GM10847 (cell line): ENCODE data around the gene MBNL1.

Experiments used
- POLR2A ChIP-seq: IDR thresholded peaks from 2 replicates; pipeline ENCODE4 v1.6.1; 2011; ENCODE audit not compliant: insufficient read length; ENCODE audit errors: extremely low read depth

Gene MBNL1

DNA sequence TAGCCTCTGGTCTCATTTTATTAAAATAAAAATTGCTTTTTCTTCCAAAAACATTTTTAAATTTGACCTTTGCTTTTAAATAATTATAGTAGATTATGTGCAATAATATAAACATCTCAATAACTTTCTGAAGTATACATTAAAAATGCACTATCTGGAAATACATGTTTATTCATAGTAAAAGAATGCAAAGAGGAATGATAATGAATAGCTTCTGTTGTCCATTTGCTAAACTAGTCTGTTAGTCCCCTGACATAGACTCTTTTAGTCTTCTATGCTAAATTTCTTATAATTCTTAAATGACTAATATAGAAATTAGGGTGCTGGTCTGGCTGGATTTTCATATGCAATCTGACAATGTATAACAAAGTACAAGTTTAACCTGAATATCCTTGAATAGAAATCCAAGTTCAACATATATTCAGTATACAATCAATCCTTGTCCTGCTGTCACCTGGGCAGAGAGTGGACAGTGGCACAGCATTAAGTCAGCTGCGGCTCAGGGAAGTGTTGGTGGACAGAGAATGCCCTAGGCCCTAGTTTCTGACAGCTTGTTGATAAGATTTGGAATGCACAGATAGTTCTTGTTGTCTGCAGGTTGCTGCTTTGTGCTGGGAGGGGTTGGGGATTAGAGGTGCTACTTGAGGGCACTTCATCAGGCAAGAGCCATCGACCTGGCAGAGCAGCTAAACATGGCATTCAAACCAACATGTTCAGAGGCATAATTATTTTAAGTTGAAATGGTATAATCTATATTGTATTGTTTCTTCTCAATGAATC is 161.7 kb downstream of the MBNL1 start:
- no peak for TF ChIP-seq POLR2A

DNA sequence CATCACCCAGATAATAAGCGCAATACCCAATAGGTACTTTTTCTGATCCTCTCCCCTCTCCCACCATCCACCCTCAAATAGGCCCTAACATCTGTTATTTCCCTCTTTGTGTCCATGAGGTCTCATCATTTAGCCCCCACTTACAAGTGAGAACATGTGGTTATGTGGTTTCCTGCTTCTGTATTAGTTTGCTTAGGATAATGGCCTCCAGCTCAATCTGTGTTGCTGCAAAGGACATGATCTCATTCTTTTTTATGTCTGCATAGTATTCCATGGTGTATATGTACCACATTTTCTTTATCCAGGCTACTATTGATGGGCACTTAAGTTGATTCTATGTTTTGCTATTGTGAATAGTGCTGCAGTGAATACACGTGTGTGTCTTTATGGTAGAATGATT is 165.4 kb downstream of the MBNL1 start:
- no peak for TF ChIP-seq POLR2A

DNA sequence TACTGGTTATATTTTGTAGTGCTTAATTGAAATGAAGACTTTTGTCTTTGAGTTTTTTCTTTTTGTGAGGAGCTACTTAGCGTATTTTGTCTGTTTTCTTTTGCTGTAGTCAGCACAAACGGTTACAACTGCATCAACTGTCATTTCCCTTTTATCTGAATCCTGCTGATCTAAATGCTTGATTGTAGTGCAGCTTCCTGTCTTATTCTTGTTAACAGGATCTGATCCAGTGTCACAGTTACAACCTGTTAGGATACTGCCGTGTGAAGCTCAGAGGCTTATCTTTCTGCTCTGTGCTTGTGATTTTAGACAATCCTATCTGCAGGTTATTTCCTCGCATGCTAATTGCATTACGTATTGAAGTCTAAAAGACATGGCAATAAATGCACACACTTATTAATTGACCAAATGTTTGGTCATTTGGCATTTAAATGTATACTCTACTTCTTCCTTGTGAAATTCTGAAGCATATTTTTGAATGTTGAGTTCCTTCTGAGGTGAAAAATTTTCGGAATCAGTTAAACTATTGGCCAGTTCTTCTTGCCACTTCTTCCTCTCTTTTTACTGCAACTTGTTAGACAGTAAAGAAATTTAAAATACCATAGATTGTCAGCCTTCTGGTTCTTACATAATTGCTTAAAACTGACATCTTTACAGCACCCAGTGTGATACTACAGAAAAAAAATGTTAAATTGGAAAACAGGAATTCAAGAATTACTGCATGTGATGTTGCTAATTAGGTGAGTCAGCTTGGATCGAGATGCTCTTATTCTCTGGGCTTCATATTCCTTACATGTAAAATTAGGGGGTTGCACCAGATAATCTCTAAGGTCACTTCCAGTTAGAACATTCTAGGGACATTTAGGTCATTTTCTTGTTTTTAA is 168.2 kb downstream of the MBNL1 start:
- TF ChIP-seq POLR2A: no peak

DNA sequence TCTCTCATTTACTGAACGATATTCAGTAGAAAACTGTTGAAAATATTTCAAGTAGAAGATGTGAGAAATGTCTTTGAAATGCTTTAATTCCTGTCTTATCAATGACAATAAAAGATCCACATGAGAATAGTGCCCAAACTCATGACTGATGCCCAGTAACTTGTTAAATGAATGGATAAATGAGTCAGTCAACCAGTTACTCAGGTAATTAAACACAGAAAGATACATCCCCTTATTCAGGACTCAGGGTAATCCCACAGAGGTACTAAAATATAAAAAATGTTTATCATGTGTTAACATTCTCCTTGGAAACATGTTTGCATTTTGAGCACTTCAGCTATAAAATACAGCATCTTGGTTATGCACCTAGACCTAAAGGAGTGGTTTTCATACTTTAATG is 169.5 kb downstream of the MBNL1 start:
- no peak for TF ChIP-seq POLR2A

DNA sequence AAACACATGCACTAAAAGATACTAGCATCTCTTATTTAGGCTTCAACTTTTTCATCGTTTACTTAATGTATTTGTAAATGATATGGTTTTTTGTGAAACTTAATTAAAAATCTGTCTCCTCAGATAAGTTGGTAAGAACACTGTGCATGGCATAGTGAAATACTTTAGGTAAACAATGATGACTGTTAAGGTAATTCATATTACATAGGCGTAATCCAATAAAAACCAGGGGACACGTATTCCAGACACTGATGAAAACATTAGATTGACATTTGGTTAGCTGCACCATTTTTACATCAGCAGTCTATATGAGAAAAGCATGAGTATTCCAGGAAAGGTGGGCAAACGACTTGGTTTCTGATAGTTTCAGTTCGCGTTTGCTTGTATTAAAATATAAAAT is 170.0 kb downstream of the MBNL1 start:
- TF ChIP-seq POLR2A: no peak

DNA sequence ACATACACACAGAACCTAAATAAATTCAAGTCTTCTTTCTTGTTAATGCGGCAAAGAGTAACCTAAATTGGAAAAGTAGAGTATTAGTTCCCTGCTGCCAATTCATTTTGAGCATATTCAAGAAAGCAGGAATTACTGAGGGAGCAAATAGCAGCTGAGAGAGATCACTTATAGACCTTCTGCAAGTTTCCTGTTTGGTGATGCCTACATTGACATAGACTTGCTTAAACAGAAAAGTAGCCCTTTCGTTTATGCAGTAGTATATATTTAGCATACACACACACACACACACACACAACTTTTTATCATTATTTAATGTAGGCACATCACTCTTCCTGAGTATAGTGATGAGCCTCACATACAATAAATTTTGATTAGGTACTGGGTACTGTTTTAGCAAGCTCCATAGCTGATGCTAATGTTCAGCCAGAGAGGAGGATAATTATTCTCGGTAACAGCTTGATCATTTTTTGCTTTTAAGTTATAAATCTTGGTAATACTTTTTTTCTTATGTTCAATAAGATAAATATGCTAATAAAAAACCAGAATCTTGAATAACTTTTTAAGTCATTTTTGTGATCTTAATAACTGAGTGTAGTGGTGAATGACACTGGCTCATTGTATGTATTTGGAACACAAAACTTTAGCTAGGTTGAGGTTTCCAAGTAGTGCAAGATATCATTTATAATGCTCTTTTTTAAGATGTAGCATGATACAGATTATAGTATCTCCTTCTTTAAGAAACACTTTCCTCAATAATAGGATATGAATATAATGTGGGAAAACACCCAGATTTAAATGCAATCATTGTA is 174.7 kb downstream of the MBNL1 start:
- TF ChIP-seq POLR2A: no peak

DNA sequence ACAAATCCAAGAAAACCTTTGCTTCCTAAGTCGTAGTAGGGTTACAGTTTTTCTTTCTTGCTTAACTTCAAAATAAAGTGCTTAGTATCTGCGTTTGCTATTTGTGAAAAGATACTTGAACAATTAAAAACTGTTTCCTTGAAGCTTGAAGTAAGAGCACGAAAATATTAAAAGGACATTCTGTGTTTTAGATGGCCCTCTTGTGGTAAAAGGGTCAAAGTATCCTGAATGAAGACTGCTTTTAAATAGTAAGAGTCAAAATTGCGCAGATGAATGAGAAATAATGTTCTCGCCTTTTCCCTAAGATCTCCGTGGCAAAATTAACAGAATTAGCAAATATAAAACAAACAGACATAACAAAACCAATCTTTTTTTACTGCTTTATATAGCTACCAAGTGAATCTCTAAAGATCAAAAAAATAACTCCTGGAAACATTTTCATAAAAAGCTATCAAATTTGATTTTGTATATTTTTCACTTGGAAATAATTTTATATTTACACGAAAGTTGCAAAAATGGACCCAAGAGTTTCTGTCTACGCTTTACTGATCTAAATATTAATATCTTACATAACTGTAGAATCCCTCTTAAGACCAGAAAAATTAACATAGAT is 175.4 kb downstream of the MBNL1 start:
- TF ChIP-seq POLR2A: no peak

DNA sequence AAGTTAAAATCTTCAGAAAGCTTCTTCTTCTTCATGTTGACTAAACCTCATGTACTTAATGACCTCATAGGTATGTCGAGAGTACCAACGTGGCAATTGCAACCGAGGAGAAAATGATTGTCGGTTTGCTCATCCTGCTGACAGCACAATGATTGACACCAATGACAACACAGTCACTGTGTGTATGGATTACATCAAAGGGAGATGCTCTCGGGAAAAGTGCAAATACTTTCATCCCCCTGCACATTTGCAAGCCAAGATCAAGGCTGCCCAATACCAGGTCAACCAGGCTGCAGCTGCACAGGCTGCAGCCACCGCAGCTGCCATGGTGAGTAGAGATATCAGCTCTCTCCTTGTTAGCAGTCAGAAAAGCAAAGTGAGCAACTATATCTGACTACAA is 176.5 kb downstream of the MBNL1 start:
- TF ChIP-seq POLR2A: no peak

DNA sequence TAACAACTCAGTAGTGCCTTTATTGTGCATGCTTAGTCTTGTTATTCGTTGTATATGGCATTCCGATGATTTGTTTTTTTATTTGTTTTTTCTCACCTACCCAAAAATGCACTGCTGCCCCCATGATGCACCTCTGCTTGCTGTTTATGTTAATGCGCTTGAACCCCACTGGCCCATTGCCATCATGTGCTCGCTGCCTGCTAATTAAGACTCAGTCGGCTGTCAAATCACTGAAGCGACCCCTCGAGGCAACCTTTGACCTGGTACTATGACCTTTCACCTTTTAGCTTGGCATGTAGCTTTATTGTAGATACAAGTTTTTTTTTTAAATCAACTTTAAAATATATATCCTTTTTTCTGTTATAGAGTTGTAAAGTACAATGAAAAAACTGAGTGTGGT is 177.8 kb downstream of the MBNL1 start:
- no peak for TF ChIP-seq POLR2A

DNA sequence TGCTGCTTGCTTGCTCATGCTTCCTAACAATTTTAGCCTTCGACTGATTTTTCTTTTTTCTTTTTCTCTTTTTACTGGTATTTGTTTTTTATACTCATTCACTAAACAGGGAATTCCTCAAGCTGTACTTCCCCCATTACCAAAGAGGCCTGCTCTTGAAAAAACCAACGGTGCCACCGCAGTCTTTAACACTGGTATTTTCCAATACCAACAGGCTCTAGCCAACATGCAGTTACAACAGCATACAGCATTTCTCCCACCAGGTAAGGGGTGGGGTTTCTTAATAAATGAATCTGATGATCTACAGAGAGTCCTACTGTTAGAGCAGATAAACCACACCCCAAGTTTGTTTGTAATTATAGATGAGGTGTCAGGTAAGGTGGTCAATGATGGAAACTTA is 178.8 kb downstream of the MBNL1 start:
- TF ChIP-seq POLR2A: no peak

DNA sequence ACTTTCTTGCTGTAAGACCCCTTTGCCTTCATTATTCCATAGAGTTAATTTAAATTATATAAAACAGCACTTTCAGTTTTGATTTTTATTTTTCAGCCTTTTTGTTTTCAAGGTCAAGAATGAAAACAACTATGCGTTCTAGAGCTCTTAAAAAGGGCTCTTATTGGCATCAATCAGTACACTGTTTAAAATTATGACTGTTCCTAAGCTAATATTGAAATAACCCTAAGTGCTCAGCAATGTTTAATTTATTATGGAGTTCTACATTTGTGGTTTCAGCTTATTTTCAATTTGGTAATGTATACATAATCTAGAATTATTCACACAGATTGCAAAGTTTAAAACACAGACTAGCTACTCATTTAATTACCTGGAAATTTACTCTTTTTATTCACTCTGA is 179.4 kb downstream of the MBNL1 start:
- TF ChIP-seq POLR2A: no peak

DNA sequence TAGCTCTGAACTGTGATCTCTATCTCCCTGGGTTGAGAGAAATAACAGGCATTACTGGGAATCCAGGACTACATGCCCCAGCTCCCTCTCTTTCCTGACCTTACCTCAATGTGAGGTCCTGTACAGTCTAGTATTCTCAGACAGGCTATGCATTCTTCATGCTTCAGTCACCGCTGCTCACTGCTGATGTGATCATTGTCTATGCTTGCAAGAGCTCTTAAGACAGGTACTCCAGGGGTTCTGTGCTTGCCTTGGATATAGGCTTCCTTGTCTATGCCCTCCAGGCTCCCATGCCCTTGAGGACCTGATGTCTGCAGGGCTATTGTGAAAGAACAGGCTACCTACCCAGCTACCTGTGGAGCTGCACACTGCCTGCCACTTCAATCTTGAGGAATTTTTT is 183.6 kb downstream of the MBNL1 start:
- no peak for TF ChIP-seq POLR2A

DNA sequence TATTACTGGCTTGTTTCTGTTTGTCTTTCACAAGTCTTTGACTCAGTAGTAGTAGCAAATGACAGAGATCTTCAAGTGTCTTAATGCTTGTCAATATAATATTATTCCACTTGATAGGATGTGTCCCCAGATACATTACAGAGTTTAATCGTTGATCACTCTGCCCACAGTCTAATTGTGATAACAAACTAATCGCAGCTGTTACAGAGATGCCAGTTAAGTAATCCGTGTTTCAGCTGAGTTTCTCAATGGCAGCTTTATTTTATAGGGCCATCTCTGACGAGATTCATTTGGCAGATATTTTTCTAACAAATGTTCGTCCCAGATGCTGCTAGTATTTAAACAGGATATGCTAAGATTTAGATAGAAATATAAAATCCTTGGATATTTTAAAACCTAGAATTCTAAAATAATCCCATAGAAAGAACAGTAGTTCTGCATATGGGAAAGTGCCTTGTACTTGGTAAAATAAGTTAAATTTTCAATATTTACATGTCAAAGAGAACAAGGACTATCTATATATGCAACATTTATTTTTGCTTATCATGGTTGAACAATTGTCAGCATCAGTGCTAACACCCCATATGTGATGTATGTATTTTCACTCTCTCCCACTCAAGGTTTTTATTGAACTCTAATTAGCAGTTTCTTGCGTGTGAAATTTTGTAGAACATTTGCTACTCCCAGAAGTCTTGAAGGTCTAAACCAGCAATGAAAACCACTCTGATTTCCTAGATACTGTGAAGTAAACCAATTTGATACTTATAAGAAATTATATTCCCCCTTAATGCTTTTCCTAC is 185.5 kb downstream of the MBNL1 start:
- TF ChIP-seq POLR2A: no peak

DNA sequence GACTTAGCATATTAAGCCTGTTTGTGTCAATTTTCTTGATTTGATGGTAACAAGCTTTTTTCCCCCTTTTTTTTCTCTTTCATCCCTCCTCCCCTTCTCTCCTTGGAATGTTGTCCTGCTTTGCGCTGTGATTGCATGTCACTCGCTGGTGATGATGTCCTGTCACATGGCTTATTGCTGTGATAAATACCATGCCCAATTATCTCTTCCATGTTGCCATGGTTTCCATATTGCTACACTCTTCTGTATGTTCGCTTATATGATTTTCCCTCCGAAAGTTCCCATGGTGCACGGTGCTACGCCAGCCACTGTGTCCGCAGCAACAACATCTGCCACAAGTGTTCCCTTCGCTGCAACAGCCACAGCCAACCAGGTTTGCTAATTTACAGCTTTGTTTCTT is 187.3 kb downstream of the MBNL1 start:
- TF ChIP-seq POLR2A: no peak
